Measurements from ENCODE around the gene MAST1. TPM values are rescaled to one million over a fixed set of nuclear protein-coding genes. Genes with fewer than 3 reads are reported as not detected.

The MAST1 gene
- total and polyA plus RNA-seq, 4 donors = 0.08 to 0.54 (median 0.23) TPM

DNA sequence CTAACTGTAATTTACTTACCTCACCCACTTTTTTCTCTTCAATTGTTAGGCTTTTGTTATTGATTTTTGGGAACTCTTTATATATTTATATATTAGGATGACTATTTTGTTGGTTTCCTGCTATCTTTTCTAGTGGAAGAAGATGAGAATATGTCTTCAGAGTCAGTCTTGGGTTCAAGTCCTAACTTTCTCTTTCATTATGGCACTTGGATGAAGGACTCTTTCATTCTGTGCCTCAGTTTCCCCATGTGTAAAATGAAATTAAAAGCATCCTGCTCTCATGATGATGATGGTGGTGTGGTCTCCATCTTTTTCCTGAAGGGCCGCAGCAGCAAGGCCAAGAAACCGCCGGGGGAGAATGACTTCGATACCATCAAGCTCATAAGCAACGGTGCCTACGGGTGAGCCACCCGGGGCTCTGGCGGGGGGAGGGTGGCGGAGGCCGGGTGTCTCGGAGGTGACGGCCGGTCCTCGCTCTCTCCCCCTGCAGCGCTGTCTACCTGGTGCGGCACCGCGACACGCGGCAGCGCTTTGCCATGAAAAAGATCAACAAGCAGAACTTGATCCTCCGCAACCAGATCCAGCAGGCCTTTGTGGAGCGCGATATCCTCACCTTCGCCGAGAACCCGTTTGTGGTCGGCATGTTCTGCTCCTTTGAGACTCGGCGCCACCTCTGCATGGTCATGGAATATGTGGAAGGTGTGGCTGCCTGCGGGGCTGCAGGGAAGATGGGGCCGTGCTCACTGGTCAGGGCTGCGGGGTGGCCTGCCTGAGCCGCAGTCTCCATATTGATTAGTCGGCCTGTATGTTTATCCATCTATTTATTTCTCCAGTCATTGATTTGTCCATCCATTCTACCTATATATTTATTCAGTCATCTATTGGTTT, 20.0 kb downstream of the MAST1 start (continued):
- TF ChIP-seq GABPA (IDR thresholded peaks at IDR 0.05 in 1 of 2, conservative IDR thresholded peaks at IDR 0.05 in 1 of 2) = no peak
- TF ChIP-seq YY1 (IDR thresholded peaks at IDR 0.05) = no peak
- TF ChIP-seq NR2F2 (IDR thresholded peaks at IDR 0.05) = no peak
- no peak for TF ChIP-seq FOXA1 (IDR thresholded peaks at IDR 0.05)
- no peak for TF ChIP-seq SP1 (IDR thresholded peaks at IDR 0.05)
- TF ChIP-seq, protein P1, sequence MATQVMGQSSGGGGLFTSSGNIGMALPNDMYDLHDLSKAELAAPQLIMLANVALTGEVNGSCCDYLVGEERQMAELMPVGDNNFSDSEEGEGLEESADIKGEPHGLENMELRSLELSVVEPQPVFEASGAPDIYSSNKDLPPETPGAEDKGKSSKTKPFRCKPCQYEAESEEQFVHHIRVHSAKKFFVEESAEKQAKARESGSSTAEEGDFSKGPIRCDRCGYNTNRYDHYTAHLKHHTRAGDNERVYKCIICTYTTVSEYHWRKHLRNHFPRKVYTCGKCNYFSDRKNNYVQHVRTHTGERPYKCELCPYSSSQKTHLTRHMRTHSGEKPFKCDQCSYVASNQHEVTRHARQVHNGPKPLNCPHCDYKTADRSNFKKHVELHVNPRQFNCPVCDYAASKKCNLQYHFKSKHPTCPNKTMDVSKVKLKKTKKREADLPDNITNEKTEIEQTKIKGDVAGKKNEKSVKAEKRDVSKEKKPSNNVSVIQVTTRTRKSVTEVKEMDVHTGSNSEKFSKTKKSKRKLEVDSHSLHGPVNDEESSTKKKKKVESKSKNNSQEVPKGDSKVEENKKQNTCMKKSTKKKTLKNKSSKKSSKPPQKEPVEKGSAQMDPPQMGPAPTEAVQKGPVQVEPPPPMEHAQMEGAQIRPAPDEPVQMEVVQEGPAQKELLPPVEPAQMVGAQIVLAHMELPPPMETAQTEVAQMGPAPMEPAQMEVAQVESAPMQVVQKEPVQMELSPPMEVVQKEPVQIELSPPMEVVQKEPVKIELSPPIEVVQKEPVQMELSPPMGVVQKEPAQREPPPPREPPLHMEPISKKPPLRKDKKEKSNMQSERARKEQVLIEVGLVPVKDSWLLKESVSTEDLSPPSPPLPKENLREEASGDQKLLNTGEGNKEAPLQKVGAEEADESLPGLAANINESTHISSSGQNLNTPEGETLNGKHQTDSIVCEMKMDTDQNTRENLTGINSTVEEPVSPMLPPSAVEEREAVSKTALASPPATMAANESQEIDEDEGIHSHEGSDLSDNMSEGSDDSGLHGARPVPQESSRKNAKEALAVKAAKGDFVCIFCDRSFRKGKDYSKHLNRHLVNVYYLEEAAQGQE (IDR thresholded peaks at IDR 0.05) = no peak
- no peak for TF ChIP-seq RAD21 (IDR thresholded peaks at IDR 0.05)

DNA sequence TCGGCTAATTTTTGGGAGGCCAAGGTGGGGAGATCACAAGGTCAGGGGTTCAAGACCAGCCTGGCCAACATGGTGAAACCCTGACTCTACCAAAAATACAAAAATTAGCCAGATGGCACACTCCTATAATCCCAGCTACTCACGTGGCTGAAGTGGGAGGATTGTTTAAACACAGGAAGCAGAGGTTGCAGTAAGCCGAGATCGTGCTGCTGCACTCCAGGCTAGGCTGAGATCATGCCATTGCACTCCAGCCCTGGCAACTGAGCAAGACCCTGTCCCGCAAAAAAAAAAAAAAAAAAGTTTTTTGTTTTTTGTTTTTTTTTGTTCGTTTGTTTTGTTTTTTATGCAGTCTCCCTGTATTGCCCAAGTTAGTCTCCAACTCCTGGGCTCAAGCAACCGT, 21.2 kb downstream of the MAST1 start:
- TF ChIP-seq HNF4G (IDR thresholded peaks at IDR 0.05) (no peak), YY1 (IDR thresholded peaks at IDR 0.05) (no peak), JUND (IDR thresholded peaks at IDR 0.05) (no peak), MAX (IDR thresholded peaks at IDR 0.05) (no peak), FOXA1 (IDR thresholded peaks at IDR 0.05) (no peak), RAD21 (IDR thresholded peaks at IDR 0.05) (no peak), HNF4A (conservative IDR thresholded peaks at IDR 0.05) (no peak), SP1 (IDR thresholded peaks at IDR 0.05) (no peak)
- TF ChIP-seq, protein P2, sequence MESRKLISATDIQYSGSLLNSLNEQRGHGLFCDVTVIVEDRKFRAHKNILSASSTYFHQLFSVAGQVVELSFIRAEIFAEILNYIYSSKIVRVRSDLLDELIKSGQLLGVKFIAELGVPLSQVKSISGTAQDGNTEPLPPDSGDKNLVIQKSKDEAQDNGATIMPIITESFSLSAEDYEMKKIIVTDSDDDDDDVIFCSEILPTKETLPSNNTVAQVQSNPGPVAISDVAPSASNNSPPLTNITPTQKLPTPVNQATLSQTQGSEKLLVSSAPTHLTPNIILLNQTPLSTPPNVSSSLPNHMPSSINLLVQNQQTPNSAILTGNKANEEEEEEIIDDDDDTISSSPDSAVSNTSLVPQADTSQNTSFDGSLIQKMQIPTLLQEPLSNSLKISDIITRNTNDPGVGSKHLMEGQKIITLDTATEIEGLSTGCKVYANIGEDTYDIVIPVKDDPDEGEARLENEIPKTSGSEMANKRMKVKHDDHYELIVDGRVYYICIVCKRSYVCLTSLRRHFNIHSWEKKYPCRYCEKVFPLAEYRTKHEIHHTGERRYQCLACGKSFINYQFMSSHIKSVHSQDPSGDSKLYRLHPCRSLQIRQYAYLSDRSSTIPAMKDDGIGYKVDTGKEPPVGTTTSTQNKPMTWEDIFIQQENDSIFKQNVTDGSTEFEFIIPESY (IDR thresholded peaks at IDR 0.05) = no peak
- TF ChIP-seq, protein P3, sequence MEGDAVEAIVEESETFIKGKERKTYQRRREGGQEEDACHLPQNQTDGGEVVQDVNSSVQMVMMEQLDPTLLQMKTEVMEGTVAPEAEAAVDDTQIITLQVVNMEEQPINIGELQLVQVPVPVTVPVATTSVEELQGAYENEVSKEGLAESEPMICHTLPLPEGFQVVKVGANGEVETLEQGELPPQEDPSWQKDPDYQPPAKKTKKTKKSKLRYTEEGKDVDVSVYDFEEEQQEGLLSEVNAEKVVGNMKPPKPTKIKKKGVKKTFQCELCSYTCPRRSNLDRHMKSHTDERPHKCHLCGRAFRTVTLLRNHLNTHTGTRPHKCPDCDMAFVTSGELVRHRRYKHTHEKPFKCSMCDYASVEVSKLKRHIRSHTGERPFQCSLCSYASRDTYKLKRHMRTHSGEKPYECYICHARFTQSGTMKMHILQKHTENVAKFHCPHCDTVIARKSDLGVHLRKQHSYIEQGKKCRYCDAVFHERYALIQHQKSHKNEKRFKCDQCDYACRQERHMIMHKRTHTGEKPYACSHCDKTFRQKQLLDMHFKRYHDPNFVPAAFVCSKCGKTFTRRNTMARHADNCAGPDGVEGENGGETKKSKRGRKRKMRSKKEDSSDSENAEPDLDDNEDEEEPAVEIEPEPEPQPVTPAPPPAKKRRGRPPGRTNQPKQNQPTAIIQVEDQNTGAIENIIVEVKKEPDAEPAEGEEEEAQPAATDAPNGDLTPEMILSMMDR (IDR thresholded peaks at IDR 0.05; ENCODE audit: low read depth, low read length, missing input control) = no peak
- 56% methylated on average over 7 of the region's 7 CpGs for WGBS
- Histone ChIP-seq H3K9ac (ENCODE audit: low read depth in 1 of 2, low read length in 2 of 2) (no peak overlapping the region), H3K9me3 (ENCODE audit: control insufficient read depth in 4 of 4, low read length in 3 of 4) (no peaks in the 10 kb centered on the region), H3K27ac (ENCODE audit: low read depth in 1 of 2, low read length in 2 of 2) (no peak overlapping the region), H3K4me3 (ENCODE audit: low read depth in 1 of 3, low read length in 3 of 3) (no peak overlapping the region), H3K27me3 (ENCODE audit: control insufficient read depth in 4 of 4, insufficient read depth in 4 of 4, low read length in 3 of 4) (no peaks in the 10 kb centered on the region), H3K4me1 (ENCODE audit: control insufficient read depth in 4 of 4, insufficient read depth in 4 of 4, low read length in 3 of 4) (no peaks in the 10 kb centered on the region), H3K36me3 (ENCODE audit: control insufficient read depth in 4 of 4, insufficient read depth in 3 of 4, low read depth in 1 of 4, low read length in 3 of 4) (no peaks in the 10 kb centered on the region)
- no peak for DNase-seq (ENCODE audit: low spot score)
